Astrocyte of the cerebellum (primary cell): ENCODE measurements around the gene OR2W3.
A peak's percentile ranks its signal among the peaks of the same experiment; 100 is the strongest.

Experiments
- DNase-seq: peaks from one replicate; pipeline ENCODE4 v3.0.0-alpha.2; 2011; ENCODE audit warnings: low read depth
- H3K4me3 ChIP-seq: 2 replicates; pipeline ENCODE4 v1.5.1; 2011; ENCODE audit warnings: mild to moderate bottlenecking, low read depth, low read length, moderate library complexity
- CTCF ChIP-seq: IDR thresholded peaks from 2 replicates; pipeline ENCODE4 v1.5.1; 2012; ENCODE audit warnings: low read length, low read depth, moderate library complexity, mild to moderate bottlenecking; ENCODE audit errors: missing control alignments
- in situ Hi-C: cut with HindIII; loops from 2 replicates; pipeline ENCODE4 v1.10.0; 2017; ENCODE audit warnings: low sequenced_read_pairs

OR2W3 gene

GRCh38 chr1:247857069-247857984 is 38.1 kb upstream of the OR2W3 start, which contains the start of gene TRIM58:
TRIM58 (plus strand) TSS chr1:247857187; CDS start chr1:247857247, 60 bp downstream.
- DNase-seq = no peak
- peak within 1 kb of the TSS; percentile 48 for H3K4me3 ChIP-seq
- no peak for TF ChIP-seq CTCF
- in situ Hi-C loops = no loop called here

- H3K4me3 ChIP-seq = peak overlapping the region; percentile 48
- no peak for TF ChIP-seq CTCF
- in situ Hi-C loops = no loop called here
- DNase-seq = no peak
Observed at GRCh38 chr1:247857985-247858619, 37.3 kb upstream of the OR2W3 start.

GRCh38 chr1:247862756-247863155 is 32.6 kb upstream of the OR2W3 start:
- no peak for TF ChIP-seq CTCF
- in situ Hi-C loops = no loop called here
- no peak overlapping the region for H3K4me3 ChIP-seq
- DNase-seq = no peak

- DNase-seq = no peak
- in situ Hi-C loops = no loop called here
- no peak for TF ChIP-seq CTCF
Observed at GRCh38 chr1:247864644-247865043, 30.7 kb upstream of the OR2W3 start.

GRCh38 chr1:247865416-247865815 is 30.0 kb upstream of the OR2W3 start:
- in situ Hi-C loops = no loop called here
- no peak for TF ChIP-seq CTCF
- no peak for DNase-seq
- no peak overlapping the region for H3K4me3 ChIP-seq

More at GRCh38 chr1:247864644-247865043, 30.7 kb upstream of the OR2W3 start:
- no peak overlapping the region for H3K4me3 ChIP-seq

- no peak for TF ChIP-seq CTCF
- DNase-seq = no peak
- H3K4me3 ChIP-seq = no peak overlapping the region
- in situ Hi-C loops = no loop called here
Observed at GRCh38 chr1:247883346-247883745, 12.0 kb upstream of the OR2W3 start.
